Keratinocyte (primary cell): ENCODE results near the gene HOXD1. TPM values are rescaled to one million over a fixed set of nuclear protein-coding genes. Genes with fewer than 3 reads are reported as not detected.

Source experiments
- DNase-seq: peaks from one replicate; pipeline ENCODE4 v3.0.0-alpha.2; 2011; ENCODE audit warnings: low read depth, missing footprints, low spot score
- FAIRE-seq: peaks from 2 replicates; lab custom pipeline; 2011; peaks lifted over from hg19 to GRCh38; lab: Jason Lieb, UNC
- H2AFZ ChIP-seq: 2 replicates; pipeline ENCODE4 v1.6.0; 2012; ENCODE audit warnings: low read length, control low read depth, inconsistent platforms; ENCODE audit not compliant: control insufficient read depth
- H3K27ac ChIP-seq: 2 replicates; pipeline ENCODE4 v1.5.1; 2011; ENCODE audit warnings: low read length; ENCODE audit not compliant: control insufficient read depth, insufficient read depth
- H3K27me3 ChIP-seq: 3 replicates; pipeline ENCODE4 v1.6.0; 2011; ENCODE audit warnings: low read length; ENCODE audit not compliant: control insufficient read depth, insufficient read depth; ENCODE audit errors: extremely low read depth
- H3K36me3 ChIP-seq, 2 experiments: 2 replicates in 1 of 2; 3 replicates in 1 of 2; pipeline ENCODE4 v1.5.1; 2011; ENCODE audit warnings: low read length in 2 of 2, mild to moderate bottlenecking in 1 of 2; ENCODE audit not compliant: control insufficient read depth in 2 of 2, insufficient read depth in 2 of 2; ENCODE audit errors: extremely low read depth in 1 of 2
- H3K4me1 ChIP-seq: 3 replicates; pipeline ENCODE4 v1.5.1; 2011; ENCODE audit warnings: low read length; ENCODE audit not compliant: control insufficient read depth, insufficient read depth; ENCODE audit errors: extremely low read depth
- H3K4me2 ChIP-seq: 3 replicates; pipeline ENCODE4 v1.6.0; 2011; ENCODE audit warnings: low read depth, low read length; ENCODE audit not compliant: control insufficient read depth, insufficient read depth; ENCODE audit errors: extremely low read depth
- H3K4me3 ChIP-seq, 3 experiments: fragments of 200-600 bp in 1 of 3; sonication (generic) in 1 of 3; 2 replicates in 2 of 3; 3 replicates in 1 of 3; pipeline ENCODE4 v1.5.1; 2011 to 2016; ENCODE audit warnings: low read length in 3 of 3, mild to moderate bottlenecking in 3 of 3, control low read depth in 2 of 3, inconsistent platforms in 1 of 3, low read depth in 1 of 3, mixed read lengths in 1 of 3, mixed run types in 1 of 3, moderate library complexity in 1 of 3; ENCODE audit not compliant: control insufficient read depth in 2 of 3, insufficient read depth in 2 of 3; ENCODE audit errors: extremely low read depth in 1 of 3
- H3K79me2 ChIP-seq: 2 replicates; pipeline ENCODE4 v1.6.0; 2012; ENCODE audit warnings: low read length; ENCODE audit not compliant: control insufficient read depth, insufficient read depth
- H3K9ac ChIP-seq: 3 replicates; pipeline ENCODE4 v1.6.0; 2011; ENCODE audit warnings: low read length; ENCODE audit not compliant: control insufficient read depth, insufficient read depth; ENCODE audit errors: extremely low read depth
- H3K9me1 ChIP-seq: 3 replicates; pipeline ENCODE4 v1.6.0; 2011; ENCODE audit warnings: low read length; ENCODE audit not compliant: control insufficient read depth, insufficient read depth; ENCODE audit errors: extremely low read depth
- H3K9me3 ChIP-seq: 2 replicates; pipeline ENCODE4 v1.5.1; 2012; ENCODE audit warnings: low read depth, low read length; ENCODE audit not compliant: control insufficient read depth
- H4K20me1 ChIP-seq: 3 replicates; pipeline ENCODE4 v1.6.0; 2011; ENCODE audit warnings: low read length; ENCODE audit not compliant: control insufficient read depth, insufficient read depth; ENCODE audit errors: extremely low read depth
- EZH2 ChIP-seq: IDR thresholded peaks from one replicate; pipeline ENCODE4 v1.6.1; 2012; ENCODE audit warnings: inconsistent platforms, mild to moderate bottlenecking, low read length, moderate library complexity
- dilution Hi-C: fragments of 300-500 bp; cut with MboI; formaldehyde crosslinking; loops from one replicate; pipeline ENCODE4 v1.7.0; 2020; ENCODE audit warnings: low sequenced_read_pairs; ENCODE audit not compliant: extremely low pct_ligation_motif_present
- polyA plus RNA-seq, 5 experiments: library from polyadenylated mRNA; depleted of rRNA in 3 of 5; stranded (reverse) in 3 of 5; stranded (forward) in 1 of 5; unstranded in 1 of 5; fragments of >200 nt; gene quantifications; 1 replicate in 1 of 5; 2 replicates in 3 of 5; 3 replicates in 1 of 5; pipeline versions ENCODE4 v1.2.1 to v1.2.3, GENCODE V29; 2011 to 2012; ENCODE audit warnings: missing spikeins in 2 of 5, low read depth in 1 of 5, low replicate concordance in 1 of 5
- TF ChIP-seq, protein P1 (sequence below), 3 experiments: IDR thresholded peaks in 1 of 3; conservative IDR thresholded peaks in 1 of 3; optimal IDR thresholded peaks in 1 of 3; 2 replicates in 2 of 3; 3 replicates in 1 of 3; pipeline versions ENCODE3 to v1.5.1; 2011; ENCODE audit warnings: low read length in 3 of 3, mild to moderate bottlenecking in 3 of 3, moderate library complexity in 2 of 3, control low read depth in 1 of 3, inconsistent platforms in 1 of 3; ENCODE audit not compliant: insufficient read depth in 2 of 3; ENCODE audit errors: extremely low read depth in 1 of 3

Gene HOXD1
- polyA plus RNA-seq, 1 donor (not counting 4 experiments of a cell fraction or from before 2014, with no cell fraction given): not detected

DNA sequence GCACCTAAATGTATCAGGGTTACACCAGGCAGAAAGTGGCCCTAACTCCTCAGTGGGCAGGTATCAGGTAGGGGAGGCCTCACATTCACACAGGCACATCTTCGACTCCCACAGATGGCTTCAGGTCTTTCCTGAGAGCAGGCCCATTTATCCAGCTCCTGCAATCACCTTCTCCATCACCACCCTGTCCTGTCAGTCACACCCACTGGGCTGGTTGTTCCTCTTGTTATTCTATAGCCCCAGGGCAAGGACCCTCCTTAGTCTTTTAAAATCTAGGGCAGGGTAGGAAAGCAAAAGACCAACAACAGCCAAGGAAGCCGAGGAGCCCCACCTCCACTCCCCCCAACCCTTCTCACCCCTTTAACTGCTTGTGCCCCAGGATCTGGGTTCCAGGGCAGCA, 46.2 kb upstream of the HOXD1 start:
- Histone ChIP-seq H3K4me2 (no peak overlapping the region), H2AFZ (no peak overlapping the region), H3K36me3 (no peaks in the 10 kb centered on the region), H3K4me1 (no peaks in the 10 kb centered on the region), H3K27me3 (peaks cover 74% of the 10 kb centered on the region), H3K9me1 (no peaks in the 10 kb centered on the region), H3K4me3 (no peak overlapping the region), H3K9ac (no peak overlapping the region), H3K9me3 (peaks cover 8% of the 10 kb centered on the region), H3K79me2 (no peaks in the 10 kb centered on the region), H4K20me1 (no peaks in the 10 kb centered on the region), H3K27ac (no peak overlapping the region)
- TF ChIP-seq EZH2: no peak
- TF ChIP-seq, protein P1, sequence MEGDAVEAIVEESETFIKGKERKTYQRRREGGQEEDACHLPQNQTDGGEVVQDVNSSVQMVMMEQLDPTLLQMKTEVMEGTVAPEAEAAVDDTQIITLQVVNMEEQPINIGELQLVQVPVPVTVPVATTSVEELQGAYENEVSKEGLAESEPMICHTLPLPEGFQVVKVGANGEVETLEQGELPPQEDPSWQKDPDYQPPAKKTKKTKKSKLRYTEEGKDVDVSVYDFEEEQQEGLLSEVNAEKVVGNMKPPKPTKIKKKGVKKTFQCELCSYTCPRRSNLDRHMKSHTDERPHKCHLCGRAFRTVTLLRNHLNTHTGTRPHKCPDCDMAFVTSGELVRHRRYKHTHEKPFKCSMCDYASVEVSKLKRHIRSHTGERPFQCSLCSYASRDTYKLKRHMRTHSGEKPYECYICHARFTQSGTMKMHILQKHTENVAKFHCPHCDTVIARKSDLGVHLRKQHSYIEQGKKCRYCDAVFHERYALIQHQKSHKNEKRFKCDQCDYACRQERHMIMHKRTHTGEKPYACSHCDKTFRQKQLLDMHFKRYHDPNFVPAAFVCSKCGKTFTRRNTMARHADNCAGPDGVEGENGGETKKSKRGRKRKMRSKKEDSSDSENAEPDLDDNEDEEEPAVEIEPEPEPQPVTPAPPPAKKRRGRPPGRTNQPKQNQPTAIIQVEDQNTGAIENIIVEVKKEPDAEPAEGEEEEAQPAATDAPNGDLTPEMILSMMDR (optimal IDR thresholded peaks at IDR 0.05 in 1 of 3, IDR thresholded peaks at IDR 0.05 in 1 of 3, conservative IDR thresholded peaks at IDR 0.05 in 1 of 3; ENCODE audit: extremely low read depth in 1 of 3, insufficient read depth in 2 of 3, low read length in 3 of 3): no peak
- dilution Hi-C loops: no loop called here
- FAIRE-seq (no peak), DNase-seq (no peak)

DNA sequence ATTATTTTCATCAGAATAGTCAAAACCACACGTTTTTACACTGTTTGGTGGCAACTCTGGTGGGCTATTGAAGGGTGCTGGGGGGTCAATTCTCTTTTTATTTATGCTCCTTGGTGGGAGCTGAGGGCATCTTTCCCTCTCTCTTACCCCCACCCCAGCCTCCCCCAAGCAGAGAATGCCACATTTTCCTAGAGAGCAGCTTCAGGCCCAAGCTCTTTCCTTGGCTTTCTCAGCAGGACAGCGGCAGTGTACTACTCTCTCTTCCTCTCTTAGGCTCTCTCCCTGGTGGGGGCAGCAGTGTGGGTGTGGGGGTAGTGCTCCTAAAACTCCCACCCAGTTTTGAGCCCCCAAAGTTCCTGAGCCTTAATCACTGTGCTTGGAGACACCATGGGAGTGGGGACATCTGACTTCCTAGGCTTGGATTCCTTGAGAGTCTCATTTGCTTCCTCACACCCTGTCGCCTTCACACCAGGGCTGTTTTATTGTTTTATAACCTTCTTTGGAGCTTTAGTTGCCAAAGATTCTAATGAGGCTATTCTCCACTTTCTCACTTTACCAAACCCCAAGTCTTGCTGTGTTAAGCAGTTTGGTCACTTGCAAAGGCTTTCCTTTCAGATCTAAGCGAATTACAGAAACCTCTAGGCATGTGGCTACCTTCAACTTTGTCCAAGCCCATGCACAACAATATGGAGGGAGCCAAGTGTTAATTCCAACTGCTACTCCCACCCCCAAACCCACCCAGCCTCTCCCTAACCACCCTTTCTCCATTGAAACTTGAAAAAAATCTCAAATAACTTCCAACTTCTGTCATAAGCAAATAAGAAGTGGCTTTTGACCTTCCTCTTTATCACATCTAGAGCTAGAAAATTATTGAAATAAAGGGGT, 43.1 kb upstream of the HOXD1 start:
- no peak overlapping the region for H3K4me3 ChIP-seq
- dilution Hi-C loops: no loop called here
- TF ChIP-seq EZH2: no peak
- TF ChIP-seq, protein P1 (optimal IDR thresholded peaks at IDR 0.05 in 1 of 3, IDR thresholded peaks at IDR 0.05 in 1 of 3, conservative IDR thresholded peaks at IDR 0.05 in 1 of 3; ENCODE audit: extremely low read depth in 1 of 3, insufficient read depth in 2 of 3, low read length in 3 of 3): no peak
- H3K27ac ChIP-seq: no peak overlapping the region
- H2AFZ ChIP-seq: no peak overlapping the region
- H3K9me1 ChIP-seq: no peaks in the 10 kb centered on the region
- DNase-seq (no peak), FAIRE-seq (no peak)
- H3K27me3 ChIP-seq: peaks cover 79% of the 10 kb centered on the region
- no peaks in the 10 kb centered on the region for H3K79me2 ChIP-seq
- no peak overlapping the region for H3K4me2 ChIP-seq
- no peaks in the 10 kb centered on the region for H3K36me3 ChIP-seq
- no peaks in the 10 kb centered on the region for H4K20me1 ChIP-seq
- no peaks in the 10 kb centered on the region for H3K9me3 ChIP-seq
- no peak overlapping the region for H3K9ac ChIP-seq
- no peaks in the 10 kb centered on the region for H3K4me1 ChIP-seq
